Activated CD8-positive, alpha-beta memory T cell treated with anti-CD3 and anti-CD28 coated beads for 1 hour (primary cell): Measurements from ENCODE around the gene SLN.

Source experiments
- DNase-seq, 2 donors: peaks; one replicate each; pipeline ENCODE4 v3.0.0-alpha.2; 2020; ENCODE audit warnings: low read depth in 1 of 2; ENCODE audit errors: extremely low read depth in 1 of 2

The SLN gene

GRCh38 chr11:107688322-107688918 is 23.4 kb downstream of the SLN start:
- no peak for DNase-seq

GRCh38 chr11:107683807-107684206 is 28.0 kb downstream of the SLN start:
- no peak for DNase-seq

GRCh38 chr11:107683061-107683460 is 28.8 kb downstream of the SLN start:
- DNase-seq: no peak

- no peak for DNase-seq
These were observed 29.3 kb downstream of the SLN start for GRCh38 chr11:107682572-107682971.

- no peak for DNase-seq
These were observed 29.7 kb downstream of the SLN start for GRCh38 chr11:107682171-107682570.

GRCh38 chr11:107679255-107680024 is 32.4 kb downstream of the SLN start:
- no peak for DNase-seq

GRCh38 chr11:107678632-107678971 is 33.3 kb downstream of the SLN start:
- no peak for DNase-seq

- DNase-seq: no peak
These were observed 33.8 kb downstream of the SLN start for GRCh38 chr11:107677924-107678631.

- DNase-seq: no peak
These were observed 35.4 kb downstream of the SLN start for GRCh38 chr11:107676336-107677057.

GRCh38 chr11:107675902-107676301 is 36.0 kb downstream of the SLN start:
- no peak for DNase-seq

- DNase-seq: no peak
These were observed 41.8 kb downstream of the SLN start for GRCh38 chr11:107669893-107670601.

GRCh38 chr11:107669191-107669740 is 42.6 kb downstream of the SLN start:
- DNase-seq: no peak

GRCh38 chr11:107666911-107667613 is 44.8 kb downstream of the SLN start:
- DNase-seq: no peak

GRCh38 chr11:107665018-107665417 is 46.8 kb downstream of the SLN start:
- no peak for DNase-seq

- no peak for DNase-seq
These were observed 50.2 kb downstream of the SLN start for GRCh38 chr11:107661656-107662055.

- no peak for DNase-seq
These were observed 51.8 kb downstream of the SLN start for GRCh38 chr11:107660066-107660465.

GRCh38 chr11:107659310-107659709 is 52.5 kb downstream of the SLN start:
- no peak for DNase-seq
